Heart left ventricle (tissue), 13 donors: ENCODE data around the gene DGUOK.

Experiments used
- POLR2A ChIP-seq, 2 donors: fragments of 450-650 bp; IDR thresholded peaks; one replicate each; pipeline ENCODE4 v1.6.1; 2017; ENCODE audit warnings: antibody characterized with exemption in 2 of 2, mild to moderate bottlenecking in 2 of 2, moderate library complexity in 2 of 2
- TF ChIP-seq, protein P1 (sequence below), 12 donors: fragments of 200-600 bp; sonication (generic) in 4 of 12; IDR thresholded peaks; one replicate each; pipeline versions ENCODE4 v1.5.0 to v1.8.0; 2018 to 2022; ENCODE audit warnings: antibody characterized with exemption in 12 of 12, mild to moderate bottlenecking in 5 of 12
- donor health status: ischemic (EF 13 %, LVEDD 7.1; RV severe dilation, severe dysfunction).
- donor health status: DM: no; HTN: yes; CAD: no.
- donor health status: DM: no; HTN: no; CAD: no.
- donor health status: ischemic (EF 25% LVEDD 6.9; RV normal size, moderate dysfunction).
- donor health status: ischemic (EF 25% LVEDD 5.7; RV mildly dilated, moderate dysfunction).
- donor health status: ischemic (EF 35%, LVEDD 5.7; RV mildly dilated, moderate dysfunction).
- donor health status: nonischemic (EF 11% LVEDD 7.7; RV severe dilation, severe dysfunction).
- donor health status: DM: yes; HTN: yes; CAD: no.
- donor health status: PGD.
- donor health status: ischemic (EF 29% LVEDD 5.4; RV normal size, mild dysfunction).
- donor health status: nonischemic (EF 23%, LVEDD 6.1; RV moderate dilation, normal function).

GRCh38 chr2:73897934-73898333 is 28.7 kb upstream of the DGUOK start:
- no peak for TF ChIP-seq POLR2A (IDR thresholded peaks at IDR 0.05)
- TF ChIP-seq, protein P1, sequence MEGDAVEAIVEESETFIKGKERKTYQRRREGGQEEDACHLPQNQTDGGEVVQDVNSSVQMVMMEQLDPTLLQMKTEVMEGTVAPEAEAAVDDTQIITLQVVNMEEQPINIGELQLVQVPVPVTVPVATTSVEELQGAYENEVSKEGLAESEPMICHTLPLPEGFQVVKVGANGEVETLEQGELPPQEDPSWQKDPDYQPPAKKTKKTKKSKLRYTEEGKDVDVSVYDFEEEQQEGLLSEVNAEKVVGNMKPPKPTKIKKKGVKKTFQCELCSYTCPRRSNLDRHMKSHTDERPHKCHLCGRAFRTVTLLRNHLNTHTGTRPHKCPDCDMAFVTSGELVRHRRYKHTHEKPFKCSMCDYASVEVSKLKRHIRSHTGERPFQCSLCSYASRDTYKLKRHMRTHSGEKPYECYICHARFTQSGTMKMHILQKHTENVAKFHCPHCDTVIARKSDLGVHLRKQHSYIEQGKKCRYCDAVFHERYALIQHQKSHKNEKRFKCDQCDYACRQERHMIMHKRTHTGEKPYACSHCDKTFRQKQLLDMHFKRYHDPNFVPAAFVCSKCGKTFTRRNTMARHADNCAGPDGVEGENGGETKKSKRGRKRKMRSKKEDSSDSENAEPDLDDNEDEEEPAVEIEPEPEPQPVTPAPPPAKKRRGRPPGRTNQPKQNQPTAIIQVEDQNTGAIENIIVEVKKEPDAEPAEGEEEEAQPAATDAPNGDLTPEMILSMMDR (IDR thresholded peaks at IDR 0.05) = no peak
